Measurements from ENCODE around the gene FLOT2.
"Not testable (repeated sequence)": the region's sequence is repeated elsewhere in the genome, so short reads cannot be mapped to it uniquely, and the experiment has no call there.

FLOT2 gene

DNA sequence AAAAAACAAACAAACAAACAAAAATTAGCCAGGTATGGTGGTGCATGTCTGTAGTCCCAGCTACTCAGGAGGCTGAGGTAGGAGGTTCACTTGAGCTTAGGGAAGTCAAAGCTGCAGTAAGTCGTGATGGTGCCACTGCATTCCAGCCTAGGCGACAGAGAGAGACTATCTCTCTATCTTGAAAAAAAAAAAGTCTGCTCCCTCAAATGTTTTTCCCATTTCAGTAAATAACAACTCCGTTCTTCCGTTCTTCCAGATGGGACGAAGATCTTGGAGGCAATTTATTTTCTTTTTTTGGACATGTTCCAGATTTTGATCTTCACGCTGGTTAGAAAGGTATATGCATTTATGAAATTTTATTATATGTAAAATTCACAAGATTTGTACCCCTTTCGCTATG lies 23.7 kb downstream of the FLOT2 start:
- no peak for DNase-seq (ENCODE audit: low spot score)

DNA sequence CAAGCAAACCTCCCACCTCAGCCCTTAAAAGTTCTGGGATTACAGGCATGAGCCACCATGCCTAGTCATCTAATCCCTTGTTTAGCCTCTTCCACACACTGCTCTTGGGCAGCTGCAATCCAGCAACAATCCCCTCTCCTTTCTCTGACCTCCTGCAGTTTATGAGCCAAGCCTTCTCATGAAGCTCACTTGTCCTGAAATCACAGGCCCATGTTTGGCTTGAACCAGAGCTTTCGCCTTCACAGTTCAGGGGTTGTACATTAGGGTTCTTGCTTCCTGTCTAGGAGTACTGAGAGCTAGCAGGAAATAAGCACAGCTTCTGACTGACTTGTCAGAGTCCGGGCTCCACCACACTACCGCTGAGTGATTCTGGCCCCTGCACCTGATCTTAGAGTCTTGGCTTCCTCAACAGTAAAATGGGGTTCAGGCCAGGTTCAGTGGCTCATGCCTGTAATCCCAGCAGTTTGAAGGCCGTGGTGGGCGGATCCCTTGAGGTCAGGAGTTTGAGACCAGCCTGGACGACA lies 26.4 kb downstream of the FLOT2 start:
- no peak for DNase-seq (ENCODE audit: low spot score)

DNA sequence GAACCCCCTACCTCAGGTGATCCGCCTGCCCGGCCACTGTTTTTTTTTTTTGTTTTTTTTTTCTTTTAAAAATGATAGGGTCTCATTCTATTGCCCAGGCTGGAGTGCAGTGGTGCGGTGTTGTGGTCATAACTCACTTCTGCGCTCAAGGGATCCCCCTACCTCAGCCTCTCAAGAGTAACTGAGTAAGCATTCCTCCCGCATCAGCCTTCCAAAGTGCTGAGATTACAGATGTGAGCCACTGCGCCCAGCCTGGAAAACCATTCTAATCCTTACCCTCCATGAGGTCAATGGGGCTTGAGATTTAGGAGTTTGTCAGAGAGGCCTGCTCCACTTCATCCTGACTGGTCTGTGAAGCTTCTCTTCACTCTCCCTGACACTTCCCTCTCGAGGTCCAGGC lies 30.3 kb downstream of the FLOT2 start:
- no peak for DNase-seq (ENCODE audit: low spot score)

DNA sequence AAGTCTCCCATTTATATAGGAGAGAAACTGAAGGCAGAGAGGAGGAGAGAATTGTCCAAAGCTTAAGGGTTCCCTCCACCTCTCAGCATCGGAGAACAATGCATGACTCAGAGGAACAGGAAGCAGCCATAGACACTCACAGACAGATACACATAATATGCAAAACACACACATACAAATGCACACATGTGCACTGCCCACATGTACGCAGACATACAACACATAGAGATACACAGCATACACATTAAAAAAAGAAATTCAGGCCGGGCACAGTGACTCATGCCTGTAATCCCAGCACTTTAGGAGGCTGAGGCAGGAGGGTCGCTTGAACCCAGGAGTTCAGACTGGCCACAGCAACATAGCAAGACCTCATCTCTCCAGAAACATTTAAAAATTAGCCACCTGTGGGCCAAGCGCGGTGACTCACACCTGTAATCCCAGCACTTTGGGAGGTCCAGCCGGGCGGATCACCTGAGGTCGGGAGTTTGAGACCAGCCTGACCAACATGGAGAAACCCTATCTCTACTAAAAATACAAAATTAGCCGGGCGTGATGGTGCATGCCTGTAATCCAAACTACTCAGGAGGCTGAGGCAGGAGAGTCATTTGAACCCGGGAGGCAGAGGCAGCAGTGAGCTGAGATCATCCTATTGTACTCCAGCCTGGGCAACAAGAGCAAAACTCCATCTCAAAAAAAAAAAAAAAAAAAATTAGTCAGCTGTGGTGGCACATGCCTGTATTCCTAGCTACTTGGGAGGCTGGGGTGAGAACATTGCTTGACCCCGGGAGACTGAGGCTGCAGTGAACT lies 31.4 kb downstream of the FLOT2 start:
- DNase-seq (ENCODE audit: low spot score): peak; percentile 36

DNA sequence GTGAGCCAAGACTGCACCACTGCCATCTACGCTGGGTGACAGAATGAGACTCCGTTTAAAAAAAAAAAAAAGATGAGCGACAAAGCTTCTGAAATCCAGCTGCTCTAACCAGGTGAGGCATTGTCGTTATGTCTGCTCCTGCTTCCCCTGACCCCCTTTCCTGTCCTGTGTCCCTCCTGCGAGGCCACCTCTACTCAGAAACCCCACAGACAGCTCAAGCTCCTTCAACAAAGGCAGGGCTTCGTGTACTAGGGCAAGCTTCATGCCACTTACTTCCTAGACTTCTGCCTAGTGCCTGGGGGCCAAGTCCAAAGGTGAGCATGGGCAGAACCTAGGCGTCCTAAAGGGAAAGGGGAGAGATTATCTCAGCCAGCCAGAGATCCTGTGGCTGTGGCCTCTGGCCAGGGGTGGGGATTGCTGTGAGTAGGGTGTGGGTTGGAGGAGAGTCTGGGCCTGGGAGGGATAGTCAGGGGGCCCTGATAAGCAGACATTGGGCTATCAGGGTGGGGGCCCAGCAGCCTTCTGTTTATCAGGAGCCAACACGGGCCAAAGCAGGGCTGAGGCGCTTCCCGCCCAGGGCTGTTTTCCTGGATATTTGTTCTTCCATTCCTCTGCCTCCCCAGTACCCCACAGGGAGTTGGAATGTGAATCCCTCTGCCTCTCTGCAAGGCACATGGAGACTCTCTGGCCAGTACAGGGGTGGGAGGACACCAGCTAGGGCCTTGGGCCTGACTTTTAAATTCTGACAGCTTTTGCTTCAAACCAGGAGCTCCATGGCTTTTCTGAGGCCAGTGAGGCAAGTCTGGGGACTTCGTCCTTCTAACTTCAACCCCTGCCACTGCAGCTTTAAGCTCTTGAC lies 32.3 kb downstream of the FLOT2 start:
- DNase-seq (ENCODE audit: low spot score): no peak

DNA sequence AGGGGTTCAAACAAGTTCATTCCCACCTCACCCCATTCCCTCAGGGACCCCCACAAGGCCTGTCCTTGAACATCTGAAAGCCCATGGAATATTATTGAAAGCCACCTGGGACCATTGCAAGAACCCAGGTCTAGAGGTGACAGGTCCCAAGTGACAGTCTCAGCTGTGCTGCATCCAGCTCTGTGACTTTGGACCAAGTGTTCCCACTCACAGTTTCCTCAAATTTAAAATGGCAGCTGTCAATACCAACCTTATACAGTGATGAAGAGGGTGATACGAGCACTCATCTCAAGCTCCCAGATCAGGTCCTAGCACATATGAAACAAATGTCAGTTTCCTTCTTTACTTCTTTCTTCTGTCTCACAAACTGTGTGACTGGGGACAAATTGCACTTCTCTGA lies 33.6 kb downstream of the FLOT2 start:
- no peak for DNase-seq (ENCODE audit: low spot score)

DNA sequence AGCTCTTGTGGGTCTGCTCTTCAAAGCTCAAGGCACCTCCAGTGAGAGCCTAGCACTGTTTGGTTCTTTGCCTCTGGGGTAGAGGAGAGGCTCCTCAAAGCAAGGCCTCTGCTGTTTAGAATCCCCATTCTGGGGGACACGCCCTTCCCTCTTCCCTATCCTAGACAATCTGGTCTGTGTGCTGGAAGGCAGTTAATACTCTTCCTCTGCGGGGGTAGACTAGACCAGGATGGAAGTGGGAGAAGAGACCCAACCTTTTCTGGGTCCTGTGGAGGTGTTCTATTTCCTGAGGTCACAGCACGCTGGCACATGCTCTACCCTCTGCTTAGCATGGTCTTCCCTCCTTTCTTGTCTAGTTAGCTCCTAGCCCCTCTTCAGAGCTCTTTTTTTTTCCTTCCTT lies 35.0 kb downstream of the FLOT2 start:
- no peak for DNase-seq (ENCODE audit: low spot score)

DNA sequence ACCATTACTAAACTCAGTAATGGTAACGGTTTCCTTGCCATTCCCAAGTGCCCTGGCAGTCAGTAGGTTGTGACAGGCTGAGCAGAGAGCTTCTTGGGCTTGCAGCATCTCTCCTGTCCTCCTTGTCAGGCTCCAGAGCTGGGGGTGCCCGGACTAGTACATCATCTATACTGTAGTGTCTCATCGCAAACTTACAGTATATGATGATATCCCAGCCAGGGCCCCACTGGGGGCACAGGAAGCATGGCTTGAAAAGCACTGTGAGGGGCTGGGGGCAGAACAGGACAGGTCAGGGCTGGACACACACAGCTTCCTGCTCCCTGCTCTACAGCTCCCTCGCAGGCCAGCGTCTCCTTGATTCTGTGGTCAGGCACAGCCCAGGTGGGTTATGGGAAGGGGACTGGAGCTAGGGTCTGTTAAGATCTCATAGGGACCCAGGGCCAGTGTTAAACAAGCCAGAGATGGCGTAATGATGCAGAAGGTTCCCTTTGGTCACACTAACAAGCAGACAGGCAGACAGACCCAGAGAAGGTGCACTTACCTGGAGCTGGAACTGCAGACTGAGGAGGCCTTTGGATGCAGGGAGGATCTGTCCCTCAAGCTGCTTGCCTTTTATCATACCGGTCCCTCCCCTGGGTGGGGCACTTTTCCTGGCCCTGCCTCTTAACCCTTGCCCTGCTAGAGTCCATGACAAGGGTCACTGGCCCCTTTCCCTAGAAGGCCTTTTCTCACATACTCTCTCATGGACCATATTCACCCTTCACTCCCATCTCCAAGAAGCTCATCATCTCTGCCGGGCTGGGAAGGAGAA lies 35.9 kb downstream of the FLOT2 start:
- no peak for DNase-seq (ENCODE audit: low spot score)

DNA sequence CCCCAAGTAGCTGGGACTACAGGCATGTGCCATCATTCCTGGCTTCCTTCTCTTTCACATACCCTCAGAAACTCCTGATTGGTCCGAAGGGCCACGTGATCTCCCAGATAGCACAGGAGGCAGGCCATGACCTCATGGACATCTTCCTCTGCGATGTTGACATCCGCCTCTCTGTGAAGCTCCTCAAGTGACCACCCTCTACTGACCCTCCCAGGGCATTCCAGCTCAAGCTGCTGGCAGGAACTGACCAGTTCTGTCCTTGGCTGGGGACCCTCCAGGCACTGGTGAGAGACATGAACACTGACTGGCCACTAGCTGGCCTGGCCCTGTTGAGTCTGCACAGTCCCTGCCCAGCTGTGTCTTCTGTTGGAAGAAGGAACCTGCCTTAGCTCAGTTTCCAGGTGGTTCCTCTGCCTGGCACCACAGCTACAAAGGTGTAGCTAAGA lies 37.1 kb downstream of the FLOT2 start:
- DNase-seq (ENCODE audit: low spot score): no peak

DNA sequence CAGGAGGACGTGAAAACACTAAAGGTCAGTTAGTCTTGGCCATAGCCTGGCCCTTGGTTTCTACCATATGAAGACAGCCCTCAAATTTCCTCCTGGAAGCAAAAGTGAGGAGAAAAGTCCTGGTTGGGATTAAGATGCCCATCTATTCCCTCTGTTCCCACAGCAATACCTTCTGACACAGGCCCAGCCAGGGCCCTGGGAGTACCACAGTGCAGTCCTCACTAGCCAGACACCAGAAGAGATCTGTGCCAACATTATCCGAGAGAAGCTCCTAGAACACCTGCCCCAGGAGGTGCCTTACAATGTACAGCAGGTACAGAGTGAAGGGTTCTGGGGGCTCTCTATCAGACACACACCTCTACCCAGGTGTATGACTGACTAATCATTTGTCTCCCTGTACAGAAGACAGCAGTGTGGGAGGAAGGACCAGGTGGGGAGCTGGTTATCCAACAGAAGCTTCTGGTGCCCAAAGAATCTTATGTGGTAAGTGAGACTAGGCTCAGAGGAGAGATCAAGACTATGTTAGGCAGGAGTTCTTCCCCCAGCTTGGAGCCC lies 38.7 kb downstream of the FLOT2 start:
- DNase-seq (ENCODE audit: low spot score): no peak

DNA sequence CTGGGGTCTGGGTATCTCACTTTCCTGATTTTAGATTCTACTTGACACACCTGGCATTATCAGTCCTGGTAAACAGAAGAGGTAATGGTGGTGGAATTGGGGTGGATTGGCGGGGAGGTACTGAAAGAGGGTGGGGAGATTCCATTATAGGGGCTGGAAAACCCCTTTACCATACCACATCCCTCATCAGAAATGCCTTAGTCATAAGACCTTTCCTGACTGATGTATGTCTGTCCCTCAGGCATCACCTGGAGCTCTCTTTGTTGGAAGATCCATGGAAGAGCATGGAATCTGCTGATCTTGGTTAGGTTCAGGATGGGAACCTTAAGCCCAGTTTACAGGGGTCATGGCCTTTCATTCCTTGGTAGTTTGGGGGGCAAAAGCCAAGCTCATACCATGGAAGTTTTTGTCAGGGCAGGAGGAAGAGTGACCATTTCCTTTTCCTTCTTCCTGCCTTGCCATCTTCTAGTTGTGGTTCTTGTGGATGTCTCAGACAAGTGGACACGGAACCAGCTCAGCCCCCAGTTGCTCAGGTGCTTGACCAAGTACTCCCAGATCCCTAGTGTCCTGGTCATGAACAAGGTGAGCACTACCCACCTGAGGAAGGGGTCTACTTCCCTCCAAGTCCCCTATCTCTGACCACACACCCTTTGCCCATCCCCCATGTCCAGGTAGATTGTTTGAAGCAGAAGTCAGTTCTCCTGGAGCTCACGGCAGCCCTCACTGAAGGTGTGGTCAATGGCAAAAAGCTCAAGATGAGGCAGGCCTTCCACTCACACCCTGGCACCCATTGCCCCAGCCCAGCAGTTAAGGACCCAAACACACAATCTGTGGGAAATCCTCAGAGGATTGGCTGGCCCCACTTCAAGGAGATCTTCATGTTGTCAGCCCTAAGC lies 39.4 kb downstream of the FLOT2 start:
- DNase-seq (ENCODE audit: low spot score): no peak

DNA sequence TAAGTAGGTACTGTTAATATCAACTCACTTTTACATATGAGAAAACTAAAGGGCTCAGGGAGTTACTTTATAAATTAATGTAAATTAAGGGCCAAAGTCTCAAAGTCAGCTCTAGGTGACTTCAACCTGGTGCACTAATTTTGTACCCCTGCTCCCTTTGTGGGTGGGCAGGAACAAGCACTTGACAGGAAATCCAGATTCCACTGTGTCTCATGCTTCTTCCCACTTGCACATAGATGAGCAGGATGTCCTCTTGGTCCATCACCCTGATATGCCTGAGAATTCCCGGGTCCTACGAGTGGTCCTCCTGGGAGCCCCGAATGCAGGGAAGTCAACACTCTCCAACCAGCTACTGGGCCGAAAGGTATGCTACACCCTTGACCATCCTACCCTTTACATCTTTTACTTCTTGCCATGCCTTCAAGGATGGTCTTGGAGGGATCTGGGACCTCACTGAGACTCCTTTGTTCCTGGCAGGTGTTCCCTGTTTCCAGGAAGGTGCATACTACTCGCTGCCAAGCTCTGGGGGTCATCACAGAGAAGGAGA lies 41.4 kb downstream of the FLOT2 start:
- DNase-seq (ENCODE audit: low spot score): no peak

DNA sequence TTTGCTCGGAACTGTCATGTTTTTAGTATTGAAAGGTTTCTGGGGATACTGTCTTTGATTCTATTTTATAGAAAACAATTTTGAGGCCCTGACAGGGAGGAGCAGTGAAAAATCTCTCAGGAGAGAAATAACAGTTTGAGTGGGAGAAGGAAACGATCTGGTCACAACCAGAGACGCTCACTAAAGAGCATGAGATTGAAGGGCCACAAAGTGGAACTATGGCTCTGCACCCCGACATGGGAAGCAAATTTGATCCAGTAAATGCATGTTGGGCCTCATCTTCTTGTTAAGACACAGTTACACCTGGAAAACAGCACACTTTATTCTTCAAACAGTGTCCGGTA lies 42.2 kb downstream of the FLOT2 start:
- DNase-seq (ENCODE audit: low spot score): no peak

DNA sequence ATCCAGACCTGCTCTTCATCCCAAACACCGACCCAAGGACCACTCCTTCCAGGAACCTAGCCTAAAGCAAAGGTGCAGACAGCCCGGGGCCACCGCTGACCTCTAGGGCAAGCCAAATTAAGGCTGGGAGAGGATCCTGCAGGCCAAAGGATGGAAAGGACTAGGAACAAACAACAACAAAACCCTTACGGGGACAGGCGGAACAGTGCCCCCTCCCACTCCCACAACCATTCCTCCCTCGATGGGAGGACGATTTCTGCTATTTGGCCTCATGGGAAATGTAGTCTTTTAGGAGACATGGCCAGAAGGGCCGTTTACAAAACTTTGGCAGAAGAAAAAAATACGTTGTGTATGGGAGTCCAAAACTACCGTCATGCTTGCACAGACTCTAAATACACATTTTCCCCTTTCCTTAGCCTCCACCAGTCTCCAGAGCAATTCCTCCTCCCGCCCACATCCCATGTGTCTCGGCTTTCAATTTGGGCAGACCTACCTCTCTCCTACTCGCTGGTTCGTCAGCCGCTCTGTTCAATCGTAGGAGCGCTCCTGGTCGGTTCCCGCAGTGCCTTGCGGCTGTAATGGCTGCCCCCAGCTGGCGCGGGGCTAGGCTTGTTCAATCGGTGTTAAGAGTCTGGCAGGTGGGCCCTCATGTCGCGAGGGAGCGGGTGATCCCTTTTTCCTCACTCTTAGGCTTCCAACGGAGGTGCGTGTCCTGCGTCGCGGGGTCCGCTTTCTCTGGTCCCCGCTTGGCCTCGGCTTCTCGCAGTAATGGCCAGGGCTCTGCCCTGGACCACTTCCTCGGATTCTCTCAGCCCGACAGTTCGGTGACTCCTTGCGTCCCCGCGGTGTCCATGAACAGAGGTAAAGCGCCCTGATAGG lies 42.8 kb downstream of the FLOT2 start, which contains the start of gene ERAL1:
Gene ERAL1 (plus strand): TSS at position 560 of the 879 bp plus-strand sequence. CDS start 19 bp downstream, at position 579.
- DNase-seq (ENCODE audit: low spot score): peak; percentile 88

DNA sequence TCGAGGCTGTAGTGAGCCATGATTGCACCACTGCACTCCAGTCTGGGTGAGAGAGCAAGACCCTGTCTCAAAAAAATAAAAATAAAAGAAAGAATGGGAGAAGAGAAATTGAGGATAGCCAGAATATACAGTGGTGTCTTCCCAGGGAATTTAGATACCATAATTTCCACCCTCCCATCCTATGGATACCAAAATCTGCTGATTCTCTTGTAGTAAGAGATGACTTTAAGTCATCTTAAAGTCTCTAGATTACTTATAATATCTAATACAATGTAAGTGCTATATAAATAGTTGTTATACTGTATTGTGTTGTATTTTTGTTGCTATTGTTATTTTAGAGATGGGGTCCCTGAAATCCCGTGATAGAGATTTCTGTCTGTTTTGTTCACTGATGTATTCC lies 44.2 kb downstream of the FLOT2 start:
- no peak for DNase-seq (ENCODE audit: low spot score)

DNA sequence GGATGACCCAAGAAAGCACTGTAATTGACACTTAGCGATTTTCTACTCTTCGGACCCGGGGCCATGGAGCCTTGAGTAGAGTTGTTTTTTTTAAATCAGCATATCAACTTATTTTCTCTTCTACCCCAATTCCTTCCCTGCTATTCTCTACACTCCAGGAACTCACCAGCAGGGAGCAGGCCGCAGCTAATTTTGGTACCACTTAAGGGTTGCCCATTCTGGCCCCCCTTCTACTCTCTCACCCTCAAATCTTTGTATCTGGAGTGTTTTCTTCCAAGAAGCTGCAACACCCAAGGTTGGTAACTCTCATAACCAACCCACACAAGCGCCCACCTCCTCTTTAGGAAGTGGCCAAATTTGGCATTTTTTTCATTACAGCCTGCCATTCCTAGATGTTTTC lies 48.3 kb downstream of the FLOT2 start:
- peak; percentile 45 for DNase-seq (ENCODE audit: low spot score)

DNA sequence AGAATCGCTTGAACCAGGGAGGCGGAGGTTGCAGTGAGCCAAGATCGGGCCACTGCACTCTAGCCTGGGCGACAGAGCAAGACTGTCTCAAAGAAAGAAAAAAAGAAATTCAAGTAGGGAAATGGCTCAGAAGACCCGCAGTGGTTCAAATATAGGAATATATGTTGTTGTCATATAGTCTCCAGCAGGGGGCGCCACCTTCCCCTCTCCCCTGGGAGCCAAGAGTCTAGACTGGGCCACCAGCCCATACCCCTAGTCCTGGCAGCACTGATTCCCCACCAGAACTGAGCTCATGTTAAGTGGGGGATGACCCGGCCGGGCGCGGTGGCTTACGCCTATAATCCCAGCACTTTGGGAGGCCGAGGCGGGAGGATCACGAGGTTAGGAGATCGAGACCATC lies 48.9 kb downstream of the FLOT2 start:
- DNase-seq (ENCODE audit: low spot score): peak; percentile 26

DNA sequence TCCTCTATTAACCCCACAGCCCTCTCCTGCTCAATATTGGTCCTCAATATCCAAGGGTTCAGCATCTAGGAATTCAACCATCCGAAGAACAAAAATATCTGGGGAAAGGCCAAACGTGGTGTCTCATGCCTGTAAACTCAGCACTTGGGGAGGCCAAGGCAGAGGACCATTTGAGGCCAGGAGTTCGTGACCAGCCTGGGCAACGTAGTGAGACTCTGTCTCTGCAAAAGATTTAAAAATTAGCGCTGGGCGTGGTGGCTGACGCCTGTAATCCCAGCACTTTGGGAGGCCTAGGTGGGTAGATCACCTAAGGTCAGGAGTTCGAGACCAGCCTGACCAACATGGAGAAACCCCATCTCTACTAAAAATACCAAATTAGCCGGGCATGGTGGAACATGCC lies 50.8 kb downstream of the FLOT2 start:
- not testable (repeated sequence) for DNase-seq (ENCODE audit: low spot score)

DNA sequence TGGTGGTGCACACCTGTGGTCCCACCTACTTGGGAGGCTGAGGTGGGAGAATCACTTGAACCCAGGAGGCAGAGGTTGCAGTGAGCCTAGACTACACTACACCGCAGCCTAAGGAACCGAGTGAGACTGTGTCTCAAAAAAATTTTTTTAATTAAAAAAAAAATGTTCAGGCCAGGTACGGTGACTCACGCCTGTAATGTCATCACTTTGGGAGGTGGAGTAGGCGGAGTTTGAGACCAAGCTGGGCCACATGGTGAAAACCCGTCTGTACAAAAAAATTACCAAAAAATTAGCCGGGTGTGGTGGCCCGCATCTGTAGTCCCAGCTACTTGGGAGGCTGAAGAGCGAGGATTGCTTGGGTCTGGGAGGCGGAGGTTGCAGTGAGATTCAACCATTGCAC lies 51.3 kb downstream of the FLOT2 start:
- DNase-seq (ENCODE audit: low spot score): no peak

DNA sequence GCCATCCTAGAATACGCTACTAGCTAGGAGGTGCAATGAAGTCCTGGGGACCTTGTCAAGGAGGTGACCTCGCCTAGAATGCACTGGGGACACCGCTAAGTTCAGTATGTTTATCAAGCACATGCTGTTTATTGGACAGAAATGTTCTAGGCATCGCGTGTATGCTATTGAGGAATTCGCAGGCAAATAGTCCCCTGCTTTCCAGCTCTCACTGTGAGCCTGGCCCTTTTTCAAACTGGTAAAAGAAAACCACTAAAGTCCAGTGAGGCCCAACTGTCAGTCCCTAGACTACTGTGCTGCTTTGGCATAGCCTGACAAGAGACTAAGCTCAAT lies 53.8 kb downstream of the FLOT2 start:
- no peak for DNase-seq (ENCODE audit: low spot score)

Measured in RKO (cell line).